ENCODE measurements around the gene OR10H1. TPM values are rescaled to one million over a fixed set of nuclear protein-coding genes. Genes with fewer than 3 reads are reported as not detected.
A peak's percentile ranks its signal among the peaks of the same experiment; 100 is the strongest.

OR10H1 gene
- total RNA-seq, 6 experiments from 2014 or later = not detected

DNA sequence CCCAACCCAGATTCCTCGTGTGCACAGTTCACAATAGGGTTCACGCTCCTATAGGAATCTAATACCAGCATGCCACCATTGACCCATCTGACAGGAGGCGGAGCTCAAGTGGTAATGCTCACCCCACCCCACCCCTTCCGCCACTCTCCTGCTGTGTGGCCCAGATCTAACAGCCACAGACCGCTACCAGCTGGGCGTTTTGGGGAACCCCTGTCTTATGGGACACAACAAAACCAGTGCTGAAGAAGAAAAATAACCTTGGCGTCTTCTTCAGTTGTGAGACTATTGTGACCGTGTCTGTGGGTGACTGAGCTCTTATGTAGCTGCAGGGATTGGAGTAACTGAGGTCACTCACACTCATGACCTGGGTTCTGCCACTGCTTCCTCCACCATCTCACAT lies 5.2 kb upstream of the OR10H1 start:
- no peak for ATAC-seq
- H3K9me3 ChIP-seq = no peaks in the 10 kb centered on the region
- H3K27ac ChIP-seq = no peak overlapping the region
- DNase-seq = no peak
- H3K27me3 ChIP-seq = no peaks in the 10 kb centered on the region
- no peak for TF ChIP-seq POLR2A (IDR thresholded peaks at IDR 0.05)
- TF ChIP-seq, protein P1, sequence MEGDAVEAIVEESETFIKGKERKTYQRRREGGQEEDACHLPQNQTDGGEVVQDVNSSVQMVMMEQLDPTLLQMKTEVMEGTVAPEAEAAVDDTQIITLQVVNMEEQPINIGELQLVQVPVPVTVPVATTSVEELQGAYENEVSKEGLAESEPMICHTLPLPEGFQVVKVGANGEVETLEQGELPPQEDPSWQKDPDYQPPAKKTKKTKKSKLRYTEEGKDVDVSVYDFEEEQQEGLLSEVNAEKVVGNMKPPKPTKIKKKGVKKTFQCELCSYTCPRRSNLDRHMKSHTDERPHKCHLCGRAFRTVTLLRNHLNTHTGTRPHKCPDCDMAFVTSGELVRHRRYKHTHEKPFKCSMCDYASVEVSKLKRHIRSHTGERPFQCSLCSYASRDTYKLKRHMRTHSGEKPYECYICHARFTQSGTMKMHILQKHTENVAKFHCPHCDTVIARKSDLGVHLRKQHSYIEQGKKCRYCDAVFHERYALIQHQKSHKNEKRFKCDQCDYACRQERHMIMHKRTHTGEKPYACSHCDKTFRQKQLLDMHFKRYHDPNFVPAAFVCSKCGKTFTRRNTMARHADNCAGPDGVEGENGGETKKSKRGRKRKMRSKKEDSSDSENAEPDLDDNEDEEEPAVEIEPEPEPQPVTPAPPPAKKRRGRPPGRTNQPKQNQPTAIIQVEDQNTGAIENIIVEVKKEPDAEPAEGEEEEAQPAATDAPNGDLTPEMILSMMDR (IDR thresholded peaks at IDR 0.05) = no peak
- WGBS (ENCODE audit: insufficient coverage, low coverage, low lambda C conversion rate, missing lambda C conversion rate) = 88% methylated on average over 4 of the region's 8 CpGs
- H3K4me3 ChIP-seq = no peak overlapping the region
- no peaks in the 10 kb centered on the region for H3K36me3 ChIP-seq
- intact Hi-C loops (cut with DNase I) = no loop called here
- no peaks in the 10 kb centered on the region for H3K4me1 ChIP-seq

- H3K9me3 ChIP-seq = no peaks in the 10 kb centered on the region
- H3K27me3 ChIP-seq = no peaks in the 10 kb centered on the region
- 28% methylated on average over 4 of the region's 7 CpGs for WGBS (ENCODE audit: insufficient coverage, low coverage, low lambda C conversion rate, missing lambda C conversion rate)
- DNase-seq (no peak), ATAC-seq (no peak)
- no peak overlapping the region for H3K4me3 ChIP-seq
- TF ChIP-seq POLR2A (IDR thresholded peaks at IDR 0.05) = no peak
- TF ChIP-seq, protein P1 (IDR thresholded peaks at IDR 0.05) = no peak
- no peaks in the 10 kb centered on the region for H3K4me1 ChIP-seq
- intact Hi-C loops (cut with DNase I) = loop anchor here in 1 of 2 donors (5.0 kb wide), 1 partner anchor 197 kb away; the partner anchor contains the start of gene CYP4F8
- no peak overlapping the region for H3K27ac ChIP-seq
- H3K36me3 ChIP-seq = no peaks in the 10 kb centered on the region
These were observed 1.5 kb downstream of the OR10H1 start for GRCh38 chr19:15813916-15814315.

- ATAC-seq = peak; percentile 36 to 79 (median 72)
These were observed 3.3 kb downstream of the OR10H1 start for GRCh38 chr19:15812060-15812722.

DNA sequence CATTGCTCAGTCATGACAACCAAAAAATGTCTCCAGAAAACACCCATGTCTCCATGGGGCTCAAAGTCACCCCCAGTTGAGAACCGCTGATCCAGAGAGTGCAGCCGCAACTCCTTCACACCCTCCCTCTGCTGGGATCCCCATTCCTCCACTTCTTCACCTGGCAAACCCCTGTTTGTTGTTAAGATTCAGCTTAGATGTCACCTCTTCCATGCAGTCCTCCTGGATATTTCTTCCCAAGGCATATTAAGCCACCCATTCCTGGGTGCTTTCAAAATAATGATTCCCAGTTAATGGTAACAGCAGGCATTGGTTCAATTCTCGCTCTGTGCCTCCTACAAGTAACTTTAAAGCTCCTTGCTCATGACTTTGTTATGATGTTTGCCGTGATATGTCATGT lies 4.0 kb downstream of the OR10H1 start:
- DNase-seq (no peak), ATAC-seq (no peak)
- no peaks in the 10 kb centered on the region for H3K27me3 ChIP-seq
- H3K4me1 ChIP-seq = no peaks in the 10 kb centered on the region
- TF ChIP-seq, protein P1 (IDR thresholded peaks at IDR 0.05) = no peak
- no peak for TF ChIP-seq POLR2A (IDR thresholded peaks at IDR 0.05)
- WGBS (ENCODE audit: insufficient coverage, low coverage, low lambda C conversion rate, missing lambda C conversion rate) = 49% methylated on average over 3 of the region's 4 CpGs
- H3K4me3 ChIP-seq = no peak overlapping the region
- no peaks in the 10 kb centered on the region for H3K36me3 ChIP-seq
- no peaks in the 10 kb centered on the region for H3K9me3 ChIP-seq
- intact Hi-C loops (cut with DNase I) = loop anchor here in 1 of 2 donors (5.0 kb wide), 1 partner anchor 194 kb away; the partner anchor contains the start of gene CYP4F8
- no peak overlapping the region for H3K27ac ChIP-seq

More at GRCh38 chr19:15812060-15812722, 3.3 kb downstream of the OR10H1 start:
- TF ChIP-seq, protein P1 (IDR thresholded peaks at IDR 0.05) = peak; percentile 23 to 73 (median 42)
- TF ChIP-seq POLR2A (IDR thresholded peaks at IDR 0.05) = no peak
- no peaks in the 10 kb centered on the region for H3K9me3 ChIP-seq
- intact Hi-C loops (cut with DNase I) = loop anchor here in 1 of 2 donors (5.0 kb wide), 1 partner anchor 195 kb away; the partner anchor contains the start of gene CYP4F8
- H3K36me3 ChIP-seq = no peaks in the 10 kb centered on the region
- no peak overlapping the region for H3K4me3 ChIP-seq
- no peak overlapping the region for H3K27ac ChIP-seq
- H3K27me3 ChIP-seq = no peaks in the 10 kb centered on the region
- no peaks in the 10 kb centered on the region for H3K4me1 ChIP-seq
- peak in 1 of 3 donors; percentile 53 for DNase-seq
- 12% methylated on average over 6 of the region's 6 CpGs for WGBS (ENCODE audit: insufficient coverage, low coverage, low lambda C conversion rate, missing lambda C conversion rate)

All from right lobe of liver (tissue), 6 donors.